CD1c-positive myeloid dendritic cell (primary cell): Measurements from ENCODE around the gene PHLDB1.
"Not testable (repeated sequence)": the region's sequence is repeated elsewhere in the genome, so short reads cannot be mapped to it uniquely, and the experiment has no call there.

ENCODE experiments used
- DNase-seq: peaks from one replicate; pipeline ENCODE4 v3.0.0-alpha.2; 2016; ENCODE audit errors: extremely low spot score

PHLDB1 gene

DNA sequence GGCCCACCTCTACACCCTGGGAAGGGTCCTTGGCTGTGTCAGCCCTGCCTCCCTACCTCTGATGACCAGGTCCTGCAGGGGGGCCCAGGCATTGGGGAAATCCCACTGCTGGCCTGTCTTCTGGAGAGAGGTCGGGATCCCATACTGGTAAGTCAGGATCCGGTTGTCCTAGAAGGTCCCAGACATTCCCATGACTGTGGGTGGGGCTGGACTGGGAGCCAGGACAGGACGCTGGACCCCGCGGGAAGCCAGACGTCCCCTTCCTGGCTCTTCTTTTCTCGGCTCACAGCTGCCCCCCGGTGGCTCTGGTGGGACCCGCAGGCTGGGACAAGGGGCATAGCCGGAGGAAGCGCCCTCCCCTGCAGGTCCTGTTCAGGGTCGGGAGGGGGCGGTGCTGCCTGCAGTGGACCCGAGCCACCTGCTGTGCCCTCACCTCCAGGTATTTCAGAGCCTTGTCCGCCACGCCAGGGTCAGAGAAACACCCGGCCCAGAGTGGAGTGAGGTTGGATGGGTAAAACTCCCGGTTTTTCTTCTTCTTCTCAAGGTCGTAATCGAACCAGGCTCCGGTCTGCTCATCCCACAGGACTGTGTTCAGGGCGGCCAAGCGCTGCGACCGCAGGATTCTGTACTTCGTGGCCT lies 52.0 kb downstream of the PHLDB1 start:
- DNase-seq = peak; percentile 83

DNA sequence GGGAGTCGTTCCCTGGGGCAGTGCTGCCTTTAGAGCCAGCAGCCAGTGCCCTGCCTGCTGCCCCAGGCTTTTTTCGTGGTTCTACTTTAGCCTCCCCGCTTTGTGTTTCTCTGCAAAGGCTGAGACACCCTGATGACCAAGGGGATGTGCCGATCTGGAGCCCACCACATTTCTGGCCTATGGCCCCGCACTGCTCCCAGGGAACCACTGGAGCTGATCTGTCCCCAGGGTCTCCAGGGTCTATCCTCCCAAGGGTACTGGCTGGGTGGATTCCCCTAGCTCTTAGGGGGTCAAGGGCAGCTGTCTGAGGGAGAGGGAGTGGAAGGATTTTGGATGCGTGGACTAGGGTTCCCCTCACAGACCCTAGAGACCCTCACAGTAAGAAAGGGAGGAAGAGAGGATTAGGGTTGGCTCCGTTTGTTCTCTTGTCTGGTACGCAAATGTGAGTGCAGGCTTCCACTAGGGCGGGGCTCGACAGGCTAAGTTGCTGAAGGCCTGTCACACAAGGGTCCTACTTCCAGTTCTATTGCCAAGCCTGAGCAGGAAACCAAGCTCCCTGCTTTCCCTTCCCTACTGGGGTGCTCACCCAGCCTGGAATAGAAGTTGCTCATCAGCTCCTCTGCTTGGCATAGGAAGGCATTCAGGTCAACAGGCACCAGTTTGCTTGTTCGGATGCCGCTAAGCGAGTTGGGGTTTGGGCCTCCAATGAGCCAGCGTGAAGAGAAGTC lies 52.7 kb downstream of the PHLDB1 start:
- DNase-seq = no peak

DNA sequence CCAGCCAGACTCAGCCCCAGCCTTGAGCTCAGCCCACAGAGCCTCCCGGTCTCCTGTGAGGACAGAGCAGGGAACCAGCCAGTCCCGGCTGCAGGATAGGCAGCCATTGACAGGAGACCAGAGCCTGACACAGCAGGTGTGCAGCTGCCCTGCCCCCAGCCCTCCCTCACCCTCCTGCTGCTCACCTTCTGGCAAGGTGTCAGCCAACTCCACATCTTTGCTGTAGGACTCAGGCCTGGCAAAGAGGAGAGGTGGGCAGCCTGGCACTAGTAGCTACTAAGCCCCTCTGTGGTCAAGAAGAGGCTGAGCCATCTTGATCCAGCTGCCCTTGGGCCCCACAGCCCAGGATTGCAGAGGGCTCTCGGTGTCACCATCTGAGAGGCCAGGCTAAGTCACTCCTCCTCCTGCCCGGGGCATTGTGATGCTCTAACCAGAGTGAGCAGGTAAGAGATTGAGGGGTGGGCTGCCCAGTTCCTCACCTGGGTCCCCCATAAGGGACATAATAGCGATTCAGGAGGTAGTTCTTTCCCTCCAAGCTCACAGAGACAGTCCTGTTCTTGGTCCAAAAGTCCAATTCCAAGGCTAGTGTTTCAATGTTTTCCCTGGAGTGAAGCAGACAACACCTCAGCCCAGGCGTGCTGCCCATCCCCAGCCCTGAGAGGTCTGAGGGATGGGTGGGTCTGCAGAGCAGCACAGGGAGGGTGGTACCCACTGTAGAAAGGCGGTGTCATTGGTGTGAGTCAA lies 53.4 kb downstream of the PHLDB1 start:
- no peak for DNase-seq

DNA sequence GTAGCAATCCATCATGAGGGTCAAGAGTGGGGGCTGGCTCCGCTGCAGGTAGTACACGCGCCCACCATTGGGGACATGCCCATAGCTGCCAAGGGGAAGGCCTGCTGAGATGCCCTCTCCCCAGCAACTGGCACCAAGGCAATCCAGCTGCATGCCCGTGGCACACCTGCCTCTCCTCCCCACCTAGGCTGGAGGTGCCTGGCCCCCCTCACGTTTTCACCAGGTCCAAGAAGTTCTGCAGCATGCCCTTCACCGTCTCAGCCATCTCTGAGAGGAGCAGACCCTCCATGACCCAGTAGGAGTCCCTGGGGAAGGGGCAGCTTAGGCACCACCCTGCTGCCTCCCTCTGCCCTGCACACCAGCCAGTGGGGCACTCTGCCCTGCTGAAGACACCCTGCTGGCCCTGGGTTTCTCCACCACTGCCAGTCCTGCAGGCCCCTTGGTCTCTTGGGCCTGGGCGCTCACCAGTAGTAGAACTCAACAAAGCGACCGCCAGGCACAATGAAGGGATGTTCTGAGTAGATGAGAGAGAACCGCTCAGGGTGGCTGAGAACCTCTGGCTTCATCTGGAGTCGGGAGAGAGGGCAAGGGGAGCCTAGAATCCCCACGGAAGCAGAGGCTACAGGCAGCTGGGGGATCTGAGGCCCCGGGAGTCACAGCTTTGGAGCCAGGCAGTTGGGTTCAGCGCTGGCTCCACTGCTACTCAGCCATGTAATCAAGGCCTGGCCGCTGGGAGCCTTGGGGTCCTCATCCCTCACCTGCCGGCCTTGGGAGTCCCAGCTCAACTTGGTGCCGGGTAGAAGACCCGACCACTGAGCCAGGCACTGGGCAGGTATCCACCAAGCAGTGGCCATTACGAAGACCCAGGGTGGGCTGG lies 54.2 kb downstream of the PHLDB1 start:
- DNase-seq = no peak

DNA sequence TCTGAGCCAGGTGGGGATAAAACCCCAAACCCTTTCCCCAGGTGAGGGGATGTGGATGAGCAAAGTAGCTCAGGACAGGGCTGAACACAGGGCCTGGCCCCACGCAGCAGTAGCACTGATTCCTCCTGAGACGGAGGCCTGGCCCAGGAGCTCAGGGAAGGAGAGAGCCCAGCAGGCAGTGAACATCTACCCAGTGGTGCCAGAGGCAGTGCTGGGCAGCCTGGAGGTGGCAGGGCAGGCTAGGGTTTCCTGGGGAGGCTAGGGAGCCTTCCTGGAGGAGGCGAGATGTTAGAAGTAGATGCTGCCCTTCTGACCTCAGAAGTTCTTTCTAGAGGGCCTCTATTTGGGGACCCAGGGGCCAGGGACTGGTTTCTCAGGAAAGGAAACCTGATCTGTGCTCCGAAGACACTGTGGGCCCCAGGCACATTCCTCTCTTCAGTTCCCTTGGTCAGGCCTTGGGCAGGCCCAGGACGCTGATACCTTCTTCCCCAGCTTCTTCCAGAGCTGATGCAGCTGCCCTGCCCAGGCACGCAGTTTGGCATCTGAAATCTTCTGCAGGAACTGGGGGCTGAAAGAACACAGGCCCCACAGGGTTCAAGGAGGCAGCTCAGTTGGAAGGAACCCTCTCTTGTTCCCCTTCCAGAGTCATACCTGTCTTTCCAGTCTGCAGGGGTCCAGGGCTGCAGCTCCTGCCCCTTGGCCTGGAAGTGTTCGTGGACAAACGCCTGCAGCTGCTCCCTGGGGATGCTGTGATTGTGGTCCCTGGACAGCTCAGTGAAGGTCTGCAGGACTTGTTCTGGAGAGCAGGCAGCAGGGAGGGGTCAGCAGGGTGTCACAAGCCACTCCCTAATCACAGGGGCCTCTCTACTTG lies 55.2 kb downstream of the PHLDB1 start:
- DNase-seq = no peak

DNA sequence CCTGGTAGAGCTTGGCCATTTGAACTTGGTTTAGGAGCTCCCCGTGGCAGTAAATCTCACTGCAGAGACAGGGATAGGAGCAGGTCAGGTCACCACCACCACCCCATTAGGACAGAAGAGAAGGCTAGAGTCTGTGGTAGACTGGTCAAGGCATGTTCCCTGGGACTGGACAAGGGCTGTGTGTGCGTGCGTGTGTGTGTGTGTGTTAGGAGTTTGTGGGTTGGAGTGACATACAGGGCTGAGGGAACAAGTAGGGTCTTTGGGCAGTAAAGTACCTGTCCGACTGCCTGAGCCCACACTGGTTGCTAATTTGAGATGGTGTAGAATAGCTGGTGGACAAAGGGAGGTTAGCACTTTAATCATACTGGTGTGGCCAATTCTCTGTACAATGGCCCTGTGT lies 56.0 kb downstream of the PHLDB1 start:
- DNase-seq = no peak

DNA sequence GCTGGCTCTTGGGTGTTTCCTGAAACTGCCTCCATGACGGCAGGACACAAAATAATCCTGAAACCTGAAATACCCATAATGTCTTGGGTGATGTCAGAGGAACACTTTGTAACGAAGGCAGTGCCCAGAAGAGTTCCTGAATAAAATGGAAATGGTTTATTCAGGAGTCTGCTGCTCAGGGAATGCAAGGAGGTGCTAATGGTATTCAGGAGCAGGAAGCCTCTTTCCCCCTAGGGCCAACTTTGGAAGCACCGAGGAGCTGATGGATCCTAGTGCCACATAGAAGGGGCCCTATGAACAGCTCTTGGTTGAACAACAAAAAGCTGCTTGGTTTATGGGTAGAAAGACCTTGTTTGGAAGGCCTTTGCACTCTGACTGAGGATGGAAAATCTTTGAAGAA lies 56.5 kb downstream of the PHLDB1 start:
- no peak for DNase-seq

DNA sequence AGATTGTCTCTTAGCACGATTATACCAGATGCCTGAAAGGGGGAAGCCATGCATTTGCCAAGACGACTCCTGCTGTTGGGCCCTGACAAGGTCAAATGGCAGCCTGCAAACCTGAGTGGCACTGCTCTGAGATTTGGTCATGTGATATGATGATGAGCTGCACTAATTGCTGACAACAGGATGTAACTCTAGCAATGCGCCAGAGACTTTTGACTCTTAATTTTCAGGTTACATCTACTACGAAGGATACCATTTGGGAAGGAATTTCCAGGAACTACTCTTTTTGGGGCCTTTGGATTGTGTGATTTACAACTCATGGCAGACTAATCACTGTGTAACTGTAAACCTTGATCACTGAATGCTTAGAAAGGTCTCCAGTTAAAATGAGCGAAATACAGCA lies 59.0 kb downstream of the PHLDB1 start:
- no peak for DNase-seq

DNA sequence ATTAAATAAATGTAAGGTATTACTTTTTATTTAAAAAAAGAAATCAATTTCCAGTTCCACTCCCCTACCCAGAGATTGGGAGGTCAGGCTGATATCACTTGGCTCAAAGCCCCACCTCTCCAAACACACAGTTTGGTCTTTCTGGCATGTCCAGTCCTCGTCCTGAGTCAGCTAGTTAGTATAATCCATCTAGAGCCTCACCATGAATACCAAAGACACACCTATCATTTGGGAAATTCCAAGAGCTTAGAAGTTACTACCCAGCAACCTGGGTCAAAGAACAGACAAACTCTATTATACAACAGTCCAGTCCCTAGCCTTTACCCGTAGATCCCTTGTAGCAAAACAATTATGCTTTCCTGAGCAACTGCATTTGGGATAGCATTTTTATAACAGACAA lies 62.6 kb downstream of the PHLDB1 start:
- DNase-seq = no peak

DNA sequence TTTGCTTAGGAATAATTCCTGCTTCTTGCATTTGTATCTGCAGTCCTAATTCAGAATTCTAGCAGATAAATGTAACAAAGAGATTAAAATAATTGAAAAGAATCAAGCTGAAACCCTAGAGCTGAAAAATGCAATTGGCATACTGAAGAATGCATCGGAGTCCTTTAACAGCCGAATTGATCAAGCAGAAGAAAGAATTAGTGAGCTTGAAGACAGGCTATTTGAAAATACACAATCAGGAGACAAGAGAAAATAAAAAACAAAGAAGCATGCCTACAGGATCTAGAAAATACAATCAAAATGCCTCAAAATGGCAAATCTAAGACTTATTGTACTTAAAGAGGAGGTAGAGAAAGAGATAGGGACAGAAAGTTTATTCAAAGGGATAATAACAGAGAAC lies 63.8 kb downstream of the PHLDB1 start:
- no peak for DNase-seq

DNA sequence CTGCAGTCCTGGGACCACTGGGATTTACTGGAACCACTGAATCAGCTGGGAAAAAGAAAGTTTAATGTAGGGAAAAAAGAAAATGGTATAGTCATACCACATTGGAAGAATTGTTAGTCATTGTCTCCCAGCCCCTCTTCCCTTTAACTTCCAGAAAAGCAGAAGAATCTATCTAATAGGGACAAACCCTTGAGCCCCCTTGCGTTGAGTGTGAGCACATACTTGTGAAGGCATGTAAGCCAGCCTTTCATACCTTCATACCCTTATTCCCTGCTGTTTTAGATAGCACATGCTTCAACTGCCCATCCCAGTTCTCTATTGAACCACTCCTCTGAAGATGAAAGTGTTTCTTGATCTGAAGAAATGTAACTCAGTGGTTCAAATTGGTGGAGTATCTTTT lies 65.4 kb downstream of the PHLDB1 start:
- no peak for DNase-seq

DNA sequence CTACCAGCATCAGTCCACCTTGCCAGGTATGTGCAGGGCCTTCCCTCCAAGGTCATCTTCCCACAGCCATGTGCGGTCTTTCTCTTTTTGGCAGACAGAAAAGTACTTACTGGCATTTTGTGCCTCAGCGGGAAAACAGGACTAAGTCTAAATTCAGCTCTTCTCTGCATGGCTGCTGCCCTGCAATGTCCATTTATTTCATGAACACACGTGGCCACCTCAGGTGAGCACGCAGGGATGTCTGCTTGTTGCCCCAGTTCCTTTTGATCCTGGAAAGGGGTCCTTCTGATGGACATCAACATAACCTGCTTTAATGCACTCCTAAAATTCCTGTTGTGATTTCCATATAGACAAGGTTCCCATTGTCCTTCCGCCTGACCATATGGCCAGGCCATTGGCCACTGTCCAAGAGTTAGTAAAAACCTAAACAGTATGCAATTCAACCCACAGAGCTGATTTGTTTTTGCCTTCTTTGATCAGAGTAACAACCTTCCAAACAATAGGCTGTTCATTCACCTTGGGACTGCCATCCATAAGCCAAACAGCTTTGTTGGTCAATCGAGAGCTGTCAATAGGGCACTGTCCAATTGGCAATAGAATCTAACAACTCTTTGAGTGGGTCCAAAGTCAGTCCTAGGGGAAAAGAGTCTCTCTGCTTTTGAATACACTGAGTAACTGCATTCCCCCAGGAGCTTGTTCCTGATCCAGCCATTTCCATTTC lies 66.1 kb downstream of the PHLDB1 start:
- no peak for DNase-seq

DNA sequence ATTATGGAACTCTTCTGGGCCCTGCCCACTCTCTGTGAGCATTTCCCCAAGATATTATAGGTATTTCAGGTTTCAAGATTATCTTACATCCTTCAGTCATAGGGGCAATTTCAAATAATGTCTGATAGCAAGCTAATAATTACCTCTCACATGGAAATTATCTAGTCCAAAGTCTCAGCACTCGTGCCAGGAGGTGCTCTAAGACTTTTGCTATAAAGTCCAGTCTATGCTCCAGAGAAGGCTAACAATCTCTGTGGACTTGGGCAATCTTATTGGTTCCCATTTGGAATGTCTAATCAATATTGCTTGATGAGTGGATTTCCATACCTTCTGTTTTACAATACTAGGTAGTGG lies 66.6 kb downstream of the PHLDB1 start:
- no peak for DNase-seq

DNA sequence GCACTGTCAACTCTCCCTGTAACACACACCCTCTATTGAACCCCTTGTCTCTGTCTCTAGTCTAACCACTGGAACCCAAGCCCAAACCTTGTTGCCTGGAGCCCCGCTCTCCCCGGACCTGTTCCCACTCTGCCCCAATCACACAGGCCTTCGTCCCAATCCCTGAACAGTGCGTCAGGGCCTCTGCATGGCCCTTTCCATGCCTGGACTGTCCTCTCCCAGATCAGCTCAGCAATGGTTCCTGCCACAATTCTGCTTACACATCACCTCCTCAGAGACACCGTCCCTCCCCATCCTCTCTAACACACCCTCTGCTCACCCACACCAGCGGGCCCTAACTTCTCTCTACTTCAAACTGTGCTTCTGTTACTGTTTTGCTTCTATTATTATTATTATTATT lies 70.6 kb downstream of the PHLDB1 start:
- DNase-seq = no peak

DNA sequence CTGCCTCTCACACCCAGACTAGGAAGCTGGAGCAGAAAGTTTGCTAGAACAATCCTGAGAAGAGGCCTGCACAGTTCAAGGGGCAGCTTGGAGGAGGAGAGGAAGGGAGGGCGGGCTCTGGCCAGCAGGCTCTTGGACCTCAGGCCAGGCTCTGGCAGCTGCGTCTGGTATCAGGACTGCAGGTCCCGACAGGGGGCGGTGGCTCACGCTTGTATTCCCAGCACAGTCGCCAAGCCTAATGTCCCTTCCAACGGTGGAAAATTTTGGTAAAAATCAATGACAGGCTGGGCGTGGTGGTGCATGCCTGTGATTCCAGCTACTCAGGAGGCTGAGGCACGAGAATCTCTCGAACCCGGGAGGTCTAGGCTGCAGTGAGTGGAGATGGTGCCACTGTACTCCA lies 71.5 kb downstream of the PHLDB1 start:
- not testable (repeated sequence) for DNase-seq

DNA sequence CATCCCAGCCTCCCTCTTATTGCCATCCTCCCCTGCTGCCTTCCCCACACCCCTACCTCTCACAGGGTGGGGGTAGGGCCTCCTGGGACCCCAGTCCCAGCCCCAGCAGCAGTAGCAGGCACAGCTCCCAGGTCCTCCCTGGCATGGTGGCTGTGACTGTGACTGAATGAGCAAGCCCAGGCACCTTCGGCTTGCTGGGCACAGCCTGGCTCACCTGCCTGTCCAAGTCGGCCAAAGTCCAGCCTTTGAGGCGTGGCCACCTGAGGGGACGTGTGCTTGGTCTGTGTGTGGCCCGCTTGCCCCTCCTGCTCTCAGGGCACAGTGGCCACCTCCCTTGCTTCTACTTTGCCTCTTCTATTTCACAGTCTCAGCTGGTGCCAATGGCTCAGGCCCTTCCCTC lies 72.1 kb downstream of the PHLDB1 start, which contains the start of gene TREH:
TREH (minus strand) TSS at position 168 of the 400 bp plus-strand sequence; CDS start at position 145, 23 bp downstream.
- no peak for DNase-seq

DNA sequence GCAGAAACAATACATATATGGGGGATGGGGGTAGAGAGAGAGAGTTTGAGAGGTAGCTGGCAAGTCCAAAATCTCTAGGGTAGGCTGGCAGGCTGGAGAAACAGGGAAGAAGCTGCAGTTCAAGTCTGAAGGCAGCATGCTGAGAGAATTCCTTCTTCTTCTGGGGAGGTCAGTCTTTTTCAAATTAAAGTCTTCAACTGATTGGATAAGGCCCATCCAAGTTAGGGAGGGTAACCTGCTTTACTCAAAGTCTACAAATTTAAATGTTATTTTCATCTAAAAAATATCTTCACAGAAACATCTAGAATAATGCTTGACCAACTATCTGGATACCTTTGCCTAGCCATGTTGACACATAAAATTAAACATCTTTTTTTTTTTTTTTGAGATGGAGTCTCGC lies 75.0 kb downstream of the PHLDB1 start:
- no peak for DNase-seq

DNA sequence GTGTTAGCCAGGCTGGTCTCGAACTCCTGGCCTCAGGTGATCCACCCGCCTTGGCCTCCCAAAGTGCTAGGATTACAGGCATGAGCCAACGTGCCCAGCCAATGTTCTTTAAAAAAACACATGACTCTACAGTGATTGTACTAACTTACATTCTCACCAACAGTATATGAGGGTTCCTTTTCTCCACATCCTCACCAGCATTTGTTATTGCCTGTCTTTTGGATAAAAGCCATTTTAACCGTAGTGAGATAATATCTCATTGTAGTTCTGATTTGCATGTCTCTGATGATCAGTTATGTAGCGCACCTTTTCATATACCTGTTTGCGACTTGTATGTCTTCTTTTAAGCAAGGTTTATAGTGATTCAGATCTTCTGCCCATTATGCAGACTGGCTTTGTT lies 75.5 kb downstream of the PHLDB1 start:
- not testable (repeated sequence) for DNase-seq

DNA sequence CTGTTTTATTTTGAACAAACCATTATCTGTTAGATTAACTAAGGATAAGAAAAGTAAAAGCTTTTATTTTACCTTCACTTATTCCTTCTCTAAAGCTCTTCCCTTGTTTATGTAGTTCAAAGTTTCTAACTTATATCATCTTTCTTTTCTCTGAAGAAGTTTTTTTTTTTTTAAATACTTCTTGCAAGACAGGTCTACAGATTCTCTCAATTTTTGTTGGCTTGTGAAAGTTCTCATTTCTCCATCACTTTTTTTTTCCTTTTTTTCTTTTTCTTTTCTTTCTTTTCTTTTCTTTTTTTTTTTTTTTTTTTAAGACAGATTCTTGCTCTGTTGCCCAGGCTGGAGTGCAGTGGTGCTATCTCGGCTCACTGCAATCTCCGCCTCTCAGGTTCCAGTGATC lies 76.8 kb downstream of the PHLDB1 start:
- no peak for DNase-seq

DNA sequence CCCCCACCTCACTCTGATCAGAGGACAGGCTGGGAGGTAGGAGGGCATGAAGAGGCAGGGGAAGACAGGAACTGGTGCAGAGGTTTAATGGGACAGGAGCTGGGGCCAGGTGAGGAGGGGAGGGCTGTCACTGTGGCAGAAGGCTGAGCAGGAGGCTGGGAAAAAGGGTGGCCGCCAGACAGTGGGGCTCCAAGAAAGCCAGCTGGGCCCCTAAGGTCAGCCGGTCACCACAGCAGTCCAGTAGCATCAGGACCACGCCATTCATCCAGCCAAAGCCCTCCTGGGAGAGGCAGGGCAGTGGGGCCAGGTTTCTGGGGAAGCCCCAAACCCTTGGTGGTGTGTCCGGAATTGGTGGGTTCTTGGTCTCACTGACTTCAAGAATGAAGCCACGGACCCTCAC lies 80.5 kb downstream of the PHLDB1 start:
- DNase-seq = no peak
